ENCODE measurements around the gene PTGES.
A peak's percentile ranks its signal among the peaks of the same experiment; 100 is the strongest.
"Not testable (repeated sequence)": the region's sequence is repeated elsewhere in the genome, so short reads cannot be mapped to it uniquely, and the experiment has no call there.

Gene PTGES

GRCh38 chr9:129752900-129753729, at the start of gene PTGES:
PTGES (minus strand) TSS chr9:129753042; CDS start chr9:129753012, 30 bp downstream.
- DNase-seq, result peak; percentile 80 to 89

DNA sequence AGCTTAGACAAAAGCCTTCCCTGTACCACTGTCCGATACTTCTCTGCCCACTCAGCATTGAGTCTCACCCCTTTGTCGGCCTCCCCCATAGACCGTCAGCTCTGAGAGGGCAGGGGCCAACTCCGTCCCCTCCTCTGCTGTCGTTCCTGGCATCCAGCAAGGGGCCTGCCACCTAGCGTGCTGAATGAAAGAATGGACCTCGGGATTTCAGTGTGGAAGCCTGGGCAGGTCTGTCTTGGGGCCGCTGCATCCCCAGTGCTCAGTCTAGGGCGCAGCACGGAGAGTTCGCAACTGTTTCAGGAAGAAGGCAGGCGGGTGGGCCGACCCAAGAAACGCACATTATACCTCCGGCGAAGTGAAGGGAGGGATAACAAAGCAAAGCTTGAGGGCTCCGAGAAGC, 48.7 kb upstream of the PTGES start:
- DNase-seq, result no peak

DNA sequence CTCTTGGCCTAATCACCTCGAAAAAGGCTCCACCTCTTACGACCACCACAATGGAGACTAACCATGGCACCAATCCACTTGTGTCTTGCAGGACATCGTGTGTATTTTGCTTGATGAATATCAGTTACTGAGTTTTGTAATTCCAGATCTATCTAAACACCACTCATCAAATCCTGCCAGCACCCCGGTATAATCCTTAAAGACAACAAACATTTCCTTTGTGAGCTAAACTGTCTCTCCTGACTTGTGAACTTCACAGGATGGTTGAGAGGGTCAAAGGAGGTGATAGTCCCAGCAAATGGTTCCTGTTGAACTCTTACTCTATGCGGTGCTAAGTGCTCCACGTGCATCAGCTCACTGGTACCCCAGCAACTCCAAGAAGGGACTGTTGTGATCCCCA, 46.1 kb upstream of the PTGES start:
- DNase-seq, result no peak

- not testable (repeated sequence) for DNase-seq
Observed at GRCh38 chr9:129796029-129796428, 43.2 kb upstream of the PTGES start.

DNA sequence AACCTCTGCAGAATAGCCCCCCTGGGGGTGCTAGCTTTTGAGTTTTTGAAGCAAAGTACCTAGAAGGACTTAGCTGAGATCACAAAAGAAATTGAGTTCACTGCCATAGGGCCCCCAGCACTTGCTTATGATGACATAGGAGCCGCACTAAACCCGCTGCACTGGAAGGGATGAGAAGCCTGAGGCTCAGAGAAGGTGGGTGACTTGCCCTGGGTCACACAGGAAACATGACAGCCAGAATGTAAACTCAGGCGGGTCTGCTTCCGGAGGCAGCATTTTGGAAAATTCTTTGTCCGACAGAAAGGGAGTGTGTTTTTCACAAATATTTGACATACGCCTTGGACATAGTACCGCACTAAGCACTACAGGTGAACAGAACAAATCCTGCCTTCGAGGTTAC, 41.7 kb upstream of the PTGES start:
- no peak for DNase-seq

DNA sequence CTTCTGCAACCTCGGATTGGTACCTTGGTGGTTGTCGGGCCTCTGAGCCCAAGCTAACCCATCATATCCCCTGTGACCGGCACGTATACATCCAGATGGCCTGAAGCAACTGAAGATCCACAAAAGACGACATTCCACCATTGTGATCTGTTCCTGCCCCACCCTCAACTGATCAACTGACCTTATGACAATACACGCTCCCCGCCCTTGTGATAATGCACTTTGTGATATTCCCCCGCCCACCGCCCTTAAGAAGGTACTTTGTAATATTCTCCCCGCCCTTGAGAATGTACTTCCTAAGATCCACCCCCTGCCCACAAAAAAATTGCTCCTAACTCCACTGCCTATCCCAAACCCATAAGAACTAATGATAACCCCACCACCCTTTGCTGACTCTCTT, 33.6 kb upstream of the PTGES start:
- no peak for DNase-seq

DNA sequence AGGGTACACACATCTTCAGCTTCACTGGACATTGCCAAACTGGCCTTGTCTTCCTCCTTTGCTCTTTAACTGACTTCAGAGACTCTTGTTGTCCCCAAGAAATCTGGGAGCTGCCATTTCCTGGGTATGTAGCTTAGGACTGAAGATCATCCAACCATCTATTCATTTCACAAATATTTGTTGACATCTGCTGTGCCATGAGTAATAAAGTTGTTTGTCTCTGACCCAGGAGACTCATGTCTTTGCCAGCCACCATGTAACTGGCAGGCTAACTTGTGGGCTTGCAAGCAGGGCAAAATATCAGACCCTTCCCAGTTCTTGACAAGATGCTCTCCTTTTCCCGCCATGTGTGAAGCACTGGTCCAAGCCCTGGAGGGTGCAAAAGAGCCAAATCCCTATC, 33.0 kb upstream of the PTGES start:
- no peak for DNase-seq

- DNase-seq, result not testable (repeated sequence)
Observed at GRCh38 chr9:129784970-129785369, 32.1 kb upstream of the PTGES start.

GRCh38 chr9:129783516-129784361, 30.9 kb upstream of the PTGES start:
- peak; percentile 59 to 97 for DNase-seq

DNA sequence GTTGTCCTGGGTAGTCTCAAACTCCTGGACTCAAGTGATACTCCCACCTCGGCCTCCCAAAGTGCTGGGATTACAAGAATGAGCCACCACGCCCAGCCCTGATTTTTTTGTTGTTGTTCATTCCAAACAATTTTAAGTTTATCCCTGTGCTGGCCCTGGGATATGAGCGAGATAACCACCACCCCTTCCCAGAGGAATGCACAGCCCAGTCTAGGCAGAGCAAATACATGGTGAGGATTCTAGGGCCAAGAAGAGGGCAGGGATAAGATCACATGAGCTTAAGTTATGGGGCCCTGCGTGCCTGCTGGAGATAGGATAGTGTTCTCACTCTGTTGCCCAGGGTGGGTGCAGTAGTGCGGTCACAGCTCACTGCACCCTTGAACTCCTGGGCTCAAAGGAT, 29.1 kb upstream of the PTGES start:
- no peak for DNase-seq

DNA sequence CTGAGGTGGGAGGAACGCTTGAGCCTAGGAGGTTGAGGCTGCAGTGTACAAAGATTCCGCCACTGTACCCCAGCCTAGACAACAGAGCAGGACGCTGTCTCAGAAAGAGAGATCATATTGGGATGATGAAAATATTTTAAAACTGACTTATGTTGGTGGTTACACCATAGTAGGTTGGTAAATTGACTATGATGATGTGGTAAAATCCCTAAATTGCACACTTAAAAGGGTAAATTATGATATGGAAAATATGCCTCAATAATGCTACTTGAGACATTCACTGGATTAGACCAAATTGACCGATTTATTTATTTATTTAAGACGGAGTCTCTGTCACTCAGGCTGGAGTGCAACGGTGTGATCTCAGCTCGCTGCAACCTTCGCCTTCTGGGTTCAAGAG, 28.3 kb upstream of the PTGES start:
- DNase-seq, result peak; percentile 68 to 82

DNA sequence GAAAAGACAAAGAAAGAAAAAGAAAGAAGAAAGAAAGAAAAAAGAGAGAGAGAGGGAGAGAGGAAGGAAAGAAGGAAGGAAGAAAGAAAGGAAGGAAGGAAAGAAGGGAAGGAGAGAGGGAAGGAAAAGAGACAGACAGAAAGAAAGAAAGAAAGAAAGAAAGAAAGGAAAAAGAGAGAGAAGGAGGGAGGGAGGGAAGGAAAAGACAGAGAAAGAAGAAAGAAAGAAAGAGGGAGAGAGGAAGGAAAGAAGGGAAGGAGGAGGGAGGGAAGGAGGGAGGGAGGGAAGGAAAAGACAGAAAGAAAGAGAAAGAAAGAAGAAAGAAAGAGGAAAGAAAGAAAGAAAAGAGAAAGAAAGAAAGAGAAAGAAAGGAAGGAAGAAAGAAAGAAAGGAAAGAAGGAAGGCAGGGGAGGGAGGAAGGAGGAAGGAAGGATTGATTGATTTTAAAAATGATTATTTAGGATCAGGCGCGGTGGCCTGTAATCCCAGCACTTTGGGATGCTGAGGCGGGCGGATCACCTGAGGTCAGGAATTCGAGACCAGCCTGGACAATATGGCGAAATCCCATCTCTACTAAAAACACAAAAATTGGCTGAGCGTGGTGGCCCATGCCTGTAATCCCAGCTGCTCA, 26.8 kb upstream of the PTGES start:
- DNase-seq, result no peak

GRCh38 chr9:129778469-129778868, 25.6 kb upstream of the PTGES start:
- no peak for DNase-seq

GRCh38 chr9:129777769-129778130, 24.9 kb upstream of the PTGES start:
- DNase-seq, result no peak

- DNase-seq, result peak; percentile 99 to 100
Observed at GRCh38 chr9:129776938-129777768, 24.3 kb upstream of the PTGES start.

DNA sequence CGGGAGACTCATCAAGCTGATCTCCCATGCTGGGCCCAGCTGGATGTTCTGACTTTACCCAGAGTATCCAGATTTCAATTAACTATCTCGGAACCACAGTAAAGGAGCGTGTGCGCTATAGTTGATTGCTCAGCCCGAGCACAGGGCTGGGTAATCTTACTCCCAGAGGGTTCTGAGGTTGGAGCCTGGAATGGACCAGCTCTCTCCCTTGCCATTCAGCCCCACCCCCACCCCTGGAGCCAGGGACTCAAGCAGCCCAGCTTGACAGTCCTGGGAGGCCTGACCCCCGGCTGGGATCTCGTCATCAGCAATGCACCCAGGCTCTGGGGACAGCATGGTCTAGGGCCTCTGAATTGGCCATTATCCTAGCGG, 23.7 kb upstream of the PTGES start:
- no peak for DNase-seq

DNA sequence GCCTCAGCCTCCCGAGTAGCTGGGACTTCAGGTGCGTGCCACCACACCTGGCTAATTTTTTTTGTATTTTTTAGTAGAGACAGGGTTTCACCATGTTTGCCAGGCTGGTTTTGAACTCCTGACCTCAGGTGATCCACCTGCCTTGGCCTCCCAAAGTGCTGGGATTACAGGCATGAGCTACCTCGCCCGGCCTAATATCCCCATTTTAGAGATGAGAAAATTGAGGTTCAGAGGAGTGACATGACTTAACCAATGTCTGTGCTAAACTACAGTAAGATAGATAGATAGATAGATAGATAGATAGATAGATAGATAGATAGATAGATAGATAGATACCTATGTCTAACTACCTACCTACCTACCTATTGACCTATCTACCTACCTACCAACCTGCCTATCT, 23.3 kb upstream of the PTGES start:
- not testable (repeated sequence) for DNase-seq

DNA sequence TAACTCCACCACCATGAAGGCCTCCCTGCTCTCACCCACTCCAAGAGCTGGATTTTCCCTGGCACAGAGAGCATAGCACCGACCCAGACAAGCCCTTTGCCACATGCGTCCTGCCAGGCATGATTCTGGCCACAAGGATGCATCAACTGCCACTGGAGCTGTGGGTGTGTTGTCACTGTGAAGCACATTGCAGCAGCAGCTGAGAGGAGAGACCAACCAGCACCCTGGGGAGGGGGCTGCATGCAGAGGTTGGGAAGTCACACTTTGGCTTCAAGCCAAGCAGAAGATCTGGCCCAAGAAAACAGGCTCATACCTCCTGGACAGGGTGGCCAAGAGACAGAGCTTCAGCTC, 22.6 kb upstream of the PTGES start:
- peak; percentile 37 to 44 for DNase-seq

DNA sequence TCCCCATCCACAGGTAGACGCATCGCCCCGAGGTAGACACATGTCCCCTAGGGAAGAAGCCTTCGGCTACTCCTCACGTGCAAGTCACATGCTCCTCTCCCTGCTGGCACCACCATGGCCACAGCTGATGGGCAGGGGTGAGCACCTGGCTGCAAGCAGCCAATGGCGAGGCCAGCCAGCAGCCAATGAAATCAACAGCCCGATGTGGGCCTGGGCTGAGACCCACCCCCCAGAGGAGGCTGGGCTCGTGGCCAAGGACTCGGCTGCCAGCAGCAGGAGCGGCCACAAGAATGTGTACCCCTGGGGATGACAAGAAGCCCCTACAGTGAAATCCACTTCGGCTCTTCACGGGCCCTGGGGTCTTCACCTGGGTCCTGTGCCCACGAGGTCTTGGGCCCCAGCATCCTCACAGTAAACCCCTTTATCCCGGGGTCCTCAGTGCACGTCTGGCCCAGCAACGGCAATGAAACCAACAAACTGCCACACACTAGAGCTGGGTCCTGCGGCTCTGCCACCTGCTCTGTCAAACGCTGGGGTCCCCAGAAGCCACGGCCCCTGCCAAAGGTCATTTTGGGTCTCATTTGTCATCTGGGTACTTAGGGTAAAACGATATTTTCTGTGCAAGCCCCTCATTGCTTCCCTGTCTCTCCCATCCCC, 22.1 kb upstream of the PTGES start:
- DNase-seq, result no peak

- peak; percentile 97 to 100 for DNase-seq
Observed at GRCh38 chr9:129773262-129774048, 20.6 kb upstream of the PTGES start.

GRCh38 chr9:129770741-129771140, 17.9 kb upstream of the PTGES start:
- no peak for DNase-seq

All from inflammatory macrophage treated with lipopolysaccharide for 1 hour (primary cell).